Gastrocnemius medialis (tissue), 4 donors: ENCODE data around the gene TMEM213.

Experiments used
- POLR2A ChIP-seq, 2 donors: fragments of 450-650 bp; IDR thresholded peaks; one replicate each; pipeline ENCODE4 v1.6.1; 2017; ENCODE audit warnings: antibody characterized with exemption in 2 of 2, mild to moderate bottlenecking in 2 of 2, moderate library complexity in 2 of 2
- TF ChIP-seq, protein P1 (sequence below), 5 experiments: fragments of 450-650 bp in 3 of 5; fragments of 200-600 bp in 2 of 5; sonication (generic) in 2 of 5; IDR thresholded peaks in 4 of 5; conservative IDR thresholded peaks in 1 of 5; 1 replicate in 4 of 5; 2 replicates in 1 of 5; pipeline ENCODE4 v1.5.1; 2016 to 2019; ENCODE audit warnings: antibody characterized with exemption in 5 of 5, mild to moderate bottlenecking in 3 of 5, moderate library complexity in 3 of 5

- TF ChIP-seq POLR2A (IDR thresholded peaks at IDR 0.05): no peak
- TF ChIP-seq, protein P1, sequence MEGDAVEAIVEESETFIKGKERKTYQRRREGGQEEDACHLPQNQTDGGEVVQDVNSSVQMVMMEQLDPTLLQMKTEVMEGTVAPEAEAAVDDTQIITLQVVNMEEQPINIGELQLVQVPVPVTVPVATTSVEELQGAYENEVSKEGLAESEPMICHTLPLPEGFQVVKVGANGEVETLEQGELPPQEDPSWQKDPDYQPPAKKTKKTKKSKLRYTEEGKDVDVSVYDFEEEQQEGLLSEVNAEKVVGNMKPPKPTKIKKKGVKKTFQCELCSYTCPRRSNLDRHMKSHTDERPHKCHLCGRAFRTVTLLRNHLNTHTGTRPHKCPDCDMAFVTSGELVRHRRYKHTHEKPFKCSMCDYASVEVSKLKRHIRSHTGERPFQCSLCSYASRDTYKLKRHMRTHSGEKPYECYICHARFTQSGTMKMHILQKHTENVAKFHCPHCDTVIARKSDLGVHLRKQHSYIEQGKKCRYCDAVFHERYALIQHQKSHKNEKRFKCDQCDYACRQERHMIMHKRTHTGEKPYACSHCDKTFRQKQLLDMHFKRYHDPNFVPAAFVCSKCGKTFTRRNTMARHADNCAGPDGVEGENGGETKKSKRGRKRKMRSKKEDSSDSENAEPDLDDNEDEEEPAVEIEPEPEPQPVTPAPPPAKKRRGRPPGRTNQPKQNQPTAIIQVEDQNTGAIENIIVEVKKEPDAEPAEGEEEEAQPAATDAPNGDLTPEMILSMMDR (IDR thresholded peaks at IDR 0.05 in 4 of 5, conservative IDR thresholded peaks at IDR 0.05 in 1 of 5): no peak
These were observed 81.6 kb downstream of the TMEM213 start for GRCh38 chr7:138879356-138879755.
